ENCODE measurements around the gene PPP6R3.

PPP6R3 gene

GRCh38 chr11:68528630-68529029 lies 68.1 kb downstream of the PPP6R3 start:
- no peaks in the 10 kb centered on the region for H3K9me3 ChIP-seq (ENCODE audit: insufficient read depth, low read length, severe bottlenecking)
- H3K4me2 ChIP-seq (ENCODE audit: insufficient read depth, low read length) = no peak overlapping the region
- peaks cover 100% of the 10 kb centered on the region for H3K79me2 ChIP-seq (ENCODE audit: insufficient read depth, low read length)
- H3K4me1 ChIP-seq (ENCODE audit: insufficient read depth, low read length) = no peaks in the 10 kb centered on the region
- ATAC-seq (ENCODE audit: insufficient read depth, low read depth) = peak; percentile 76
- peak; percentile 13 for DNase-seq
- H3K9ac ChIP-seq (ENCODE audit: low read depth, low read length) = no peak overlapping the region
- no peak for TF ChIP-seq EZH2 (IDR thresholded peaks at IDR 0.05; ENCODE audit: borderline replicate concordance, low read depth, low read length, severe bottlenecking)
- TF ChIP-seq, protein P1, sequence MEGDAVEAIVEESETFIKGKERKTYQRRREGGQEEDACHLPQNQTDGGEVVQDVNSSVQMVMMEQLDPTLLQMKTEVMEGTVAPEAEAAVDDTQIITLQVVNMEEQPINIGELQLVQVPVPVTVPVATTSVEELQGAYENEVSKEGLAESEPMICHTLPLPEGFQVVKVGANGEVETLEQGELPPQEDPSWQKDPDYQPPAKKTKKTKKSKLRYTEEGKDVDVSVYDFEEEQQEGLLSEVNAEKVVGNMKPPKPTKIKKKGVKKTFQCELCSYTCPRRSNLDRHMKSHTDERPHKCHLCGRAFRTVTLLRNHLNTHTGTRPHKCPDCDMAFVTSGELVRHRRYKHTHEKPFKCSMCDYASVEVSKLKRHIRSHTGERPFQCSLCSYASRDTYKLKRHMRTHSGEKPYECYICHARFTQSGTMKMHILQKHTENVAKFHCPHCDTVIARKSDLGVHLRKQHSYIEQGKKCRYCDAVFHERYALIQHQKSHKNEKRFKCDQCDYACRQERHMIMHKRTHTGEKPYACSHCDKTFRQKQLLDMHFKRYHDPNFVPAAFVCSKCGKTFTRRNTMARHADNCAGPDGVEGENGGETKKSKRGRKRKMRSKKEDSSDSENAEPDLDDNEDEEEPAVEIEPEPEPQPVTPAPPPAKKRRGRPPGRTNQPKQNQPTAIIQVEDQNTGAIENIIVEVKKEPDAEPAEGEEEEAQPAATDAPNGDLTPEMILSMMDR (IDR thresholded peaks at IDR 0.05; ENCODE audit: borderline replicate concordance, extremely low read depth, low read length, poor library complexity, severe bottlenecking) = no peak
- no peak overlapping the region for H3K4me3 ChIP-seq (ENCODE audit: low read depth in 1 of 2, low read length in 2 of 2)
- no peak overlapping the region for H3K27ac ChIP-seq (ENCODE audit: low read length)
- H3K36me3 ChIP-seq (ENCODE audit: insufficient read depth, low read length) = peaks cover 93% of the 10 kb centered on the region
- H4K20me1 ChIP-seq (ENCODE audit: insufficient read depth, low read length) = peaks cover 66% of the 10 kb centered on the region
- no peak overlapping the region for H2AFZ ChIP-seq (ENCODE audit: low read depth, low read length)
- no peaks in the 10 kb centered on the region for H3K27me3 ChIP-seq (ENCODE audit: insufficient read depth, low read length, poor library complexity)

DNA sequence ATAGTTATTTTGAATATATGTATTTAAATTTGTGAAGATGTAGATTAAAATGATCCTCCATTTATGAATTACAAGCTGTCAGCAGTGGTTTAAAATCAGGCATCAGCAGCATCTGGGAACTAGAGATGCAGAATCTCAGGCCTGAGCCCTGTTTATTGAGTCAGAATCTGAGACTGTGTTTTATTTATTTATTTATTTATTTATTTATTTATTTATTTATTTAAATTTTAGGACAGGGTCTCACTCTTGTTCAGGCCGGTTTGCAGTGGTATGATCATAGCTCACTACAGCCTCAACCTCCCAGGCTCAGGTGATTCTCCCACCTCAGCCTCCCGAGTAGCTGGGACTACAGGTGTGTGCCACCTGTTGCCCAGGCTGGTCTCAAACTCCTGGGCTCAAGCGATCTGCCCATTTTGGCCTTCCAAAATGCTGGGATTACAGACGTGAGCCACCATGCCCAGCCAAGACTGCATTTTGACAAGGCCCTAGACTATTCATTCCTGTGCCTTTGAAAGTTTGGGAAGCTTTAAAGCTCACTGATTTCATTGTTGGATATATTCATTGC lies 70.7 kb downstream of the PPP6R3 start:
- H3K36me3 ChIP-seq (ENCODE audit: insufficient read depth, low read length) = peaks cover 84% of the 10 kb centered on the region
- ATAC-seq (ENCODE audit: insufficient read depth, low read depth) = no peak
- no peak for TF ChIP-seq EZH2 (IDR thresholded peaks at IDR 0.05; ENCODE audit: borderline replicate concordance, low read depth, low read length, severe bottlenecking)
- TF ChIP-seq, protein P1 (IDR thresholded peaks at IDR 0.05; ENCODE audit: borderline replicate concordance, extremely low read depth, low read length, poor library complexity, severe bottlenecking) = no peak
- no peaks in the 10 kb centered on the region for H3K4me1 ChIP-seq (ENCODE audit: insufficient read depth, low read length)
- H3K27ac ChIP-seq (ENCODE audit: low read length) = no peak overlapping the region
- DNase-seq = no peak
- peaks cover 100% of the 10 kb centered on the region for H3K79me2 ChIP-seq (ENCODE audit: insufficient read depth, low read length)
- no peak overlapping the region for H3K4me3 ChIP-seq (ENCODE audit: low read depth in 1 of 2, low read length in 2 of 2)
- H3K9me3 ChIP-seq (ENCODE audit: insufficient read depth, low read length, severe bottlenecking) = no peaks in the 10 kb centered on the region
- no peak overlapping the region for H2AFZ ChIP-seq (ENCODE audit: low read depth, low read length)
- no peak overlapping the region for H3K4me2 ChIP-seq (ENCODE audit: insufficient read depth, low read length)
- H4K20me1 ChIP-seq (ENCODE audit: insufficient read depth, low read length) = peaks cover 71% of the 10 kb centered on the region
- H3K9ac ChIP-seq (ENCODE audit: low read depth, low read length) = no peak overlapping the region
- no peaks in the 10 kb centered on the region for H3K27me3 ChIP-seq (ENCODE audit: insufficient read depth, low read length, poor library complexity)

GRCh38 chr11:68532727-68533369 lies 72.3 kb downstream of the PPP6R3 start:
- ATAC-seq (ENCODE audit: insufficient read depth, low read depth) = no peak
- peaks cover 83% of the 10 kb centered on the region for H3K36me3 ChIP-seq (ENCODE audit: insufficient read depth, low read length)
- no peak overlapping the region for H3K4me3 ChIP-seq (ENCODE audit: low read depth in 1 of 2, low read length in 2 of 2)
- H3K4me1 ChIP-seq (ENCODE audit: insufficient read depth, low read length) = no peaks in the 10 kb centered on the region
- H3K4me2 ChIP-seq (ENCODE audit: insufficient read depth, low read length) = no peak overlapping the region
- H4K20me1 ChIP-seq (ENCODE audit: insufficient read depth, low read length) = peaks cover 67% of the 10 kb centered on the region
- no peak overlapping the region for H2AFZ ChIP-seq (ENCODE audit: low read depth, low read length)
- no peak overlapping the region for H3K9ac ChIP-seq (ENCODE audit: low read depth, low read length)
- no peaks in the 10 kb centered on the region for H3K9me3 ChIP-seq (ENCODE audit: insufficient read depth, low read length, severe bottlenecking)
- DNase-seq = no peak
- no peak overlapping the region for H3K27ac ChIP-seq (ENCODE audit: low read length)
- TF ChIP-seq EZH2 (IDR thresholded peaks at IDR 0.05; ENCODE audit: borderline replicate concordance, low read depth, low read length, severe bottlenecking) = no peak
- TF ChIP-seq, protein P1 (IDR thresholded peaks at IDR 0.05; ENCODE audit: borderline replicate concordance, extremely low read depth, low read length, poor library complexity, severe bottlenecking) = no peak
- no peaks in the 10 kb centered on the region for H3K27me3 ChIP-seq (ENCODE audit: insufficient read depth, low read length, poor library complexity)
- H3K79me2 ChIP-seq (ENCODE audit: insufficient read depth, low read length) = peaks cover 99% of the 10 kb centered on the region
